PFSK-1 (cell line): ENCODE measurements around the gene CFAP74.

ENCODE experiments used
- POLR2AphosphoS5 ChIP-seq: IDR thresholded peaks from 2 replicates; pipeline ENCODE4 v1.6.1; 2012; ENCODE audit warnings: low read depth, mild to moderate bottlenecking, control low read depth, low read length, moderate library complexity
- TAF1 ChIP-seq: IDR thresholded peaks from 2 replicates; pipeline ENCODE4 v1.6.1; 2012; ENCODE audit warnings: low read length, control low read depth, borderline replicate concordance; ENCODE audit not compliant: insufficient read depth

DNA sequence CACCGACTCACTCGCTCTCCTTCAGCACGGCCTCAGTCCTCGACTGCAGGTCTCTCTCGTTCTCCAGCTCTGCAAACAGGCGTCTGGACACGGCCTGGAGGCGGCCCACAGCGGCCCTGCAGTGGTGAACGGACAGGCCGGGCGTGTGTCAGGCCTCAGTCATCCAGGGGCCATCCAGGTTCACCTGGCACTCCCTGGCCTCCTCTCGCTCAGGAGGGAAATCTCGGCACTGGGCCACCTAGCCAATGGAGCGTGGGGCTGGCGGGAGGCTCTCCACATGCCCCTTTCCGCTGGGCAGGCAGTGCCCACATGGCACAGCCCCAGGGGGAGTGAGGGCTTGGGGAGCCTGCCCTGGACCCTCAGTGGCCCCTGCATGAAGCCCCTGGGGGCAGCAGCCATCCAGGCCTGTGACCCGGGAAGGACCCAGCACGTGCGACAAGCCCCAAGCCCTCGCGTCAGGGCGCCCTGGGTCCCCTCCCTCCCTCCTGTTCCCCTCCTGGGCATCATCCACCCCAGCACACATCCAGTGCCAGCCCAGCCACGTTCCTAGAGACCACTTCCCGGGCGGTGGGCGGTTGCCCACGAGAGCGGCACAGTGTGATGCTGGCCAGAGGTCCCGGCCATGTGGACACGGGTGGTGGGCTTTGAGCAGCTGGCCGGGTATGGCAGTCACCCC lies 18.1 kb downstream of the CFAP74 start:
- no peak for TF ChIP-seq POLR2AphosphoS5
- TF ChIP-seq TAF1, result no peak
